SK-N-SH (cell line): ENCODE measurements around the gene NFIA. TPM values are rescaled to one million over a fixed set of nuclear protein-coding genes. Genes with fewer than 3 reads are reported as not detected.

Experiments
- CTCF ChIA-PET: fragments of 300-600, 350-600 bp; formaldehyde crosslinking; extraction: SDS; loops from one replicate; lab custom pipeline; 2021; lab: Yijun Ruan, JAX
- POLR2A ChIA-PET: fragments of 350-600 bp; sonication (Branson Sonifier 250); formaldehyde crosslinking; extraction: SDS; loops from one replicate; lab custom pipeline; 2020; ENCODE audit warnings: antibody characterized with exemption, inconsistent platforms; lab: Yijun Ruan, JAX
- DNase-seq: peaks from one replicate; pipeline ENCODE4 v3.0.0; 2012
- H2AFZ ChIP-seq: fragments of 200-600 bp; sonication (generic); 2 replicates; pipeline ENCODE4 v1.8.1; 2016; ENCODE audit warnings: antibody characterized with exemption, mild to moderate bottlenecking, low read depth
- H3F3A ChIP-seq: fragments of 200-600 bp; sonication (generic); replicated peaks from 2 replicates; pipeline ENCODE3; 2016; ENCODE audit warnings: antibody characterized with exemption, mild to moderate bottlenecking; ENCODE audit not compliant: insufficient read depth
- H3K27ac ChIP-seq, 2 experiments: fragments of 200-500 bp in 1 of 2; fragments of 200-600 bp in 1 of 2; sonication (Bioruptor generic) in 1 of 2; sonication (generic), shearing (Covaris generic) in 1 of 2; 2 replicates each; pipeline versions ENCODE4 v1.5.1 to v1.6.1; 2014 to 2016; ENCODE audit warnings: low read depth in 2 of 2, inconsistent platforms in 1 of 2, low read length in 1 of 2, mild to moderate bottlenecking in 1 of 2, mixed read lengths in 1 of 2
- H3K27me3 ChIP-seq: fragments of 200-600 bp; sonication (generic), shearing (Covaris generic); 2 replicates; pipeline ENCODE4 v1.6.1; 2016; ENCODE audit warnings: mixed run types; ENCODE audit not compliant: insufficient read depth
- H3K36me3 ChIP-seq, 2 experiments: fragments of 200-500 bp in 1 of 2; fragments of 200-600 bp in 1 of 2; sonication (Bioruptor generic) in 1 of 2; sonication (generic) in 1 of 2; replicated peaks in 1 of 2; 2 replicates each; pipeline versions ENCODE3 to v1.5.1; 2014 to 2016; ENCODE audit warnings: low read length in 1 of 2, mild to moderate bottlenecking in 1 of 2; ENCODE audit not compliant: insufficient read depth in 2 of 2, control insufficient read depth in 1 of 2
- H3K4me1 ChIP-seq, 2 experiments: fragments of 200-500 bp in 1 of 2; fragments of 200-600 bp in 1 of 2; sonication (Bioruptor generic) in 1 of 2; sonication (generic), shearing (Covaris generic) in 1 of 2; 2 replicates each; pipeline versions ENCODE4 v1.5.1 to v1.6.1; 2014 to 2016; ENCODE audit warnings: low read depth in 1 of 2, low read length in 1 of 2, mixed run types in 1 of 2; ENCODE audit not compliant: insufficient read depth in 2 of 2, control insufficient read depth in 1 of 2
- H3K4me2 ChIP-seq: fragments of 200-600 bp; sonication (generic), shearing (Covaris generic); 2 replicates; pipeline ENCODE4 v1.6.1; 2017; ENCODE audit warnings: mixed run types
- H3K4me3 ChIP-seq, 2 experiments: fragments of 200-500 bp in 1 of 2; fragments of 200-600 bp in 1 of 2; sonication (Bioruptor generic) in 1 of 2; sonication (generic), shearing (Covaris generic) in 1 of 2; 2 replicates each; pipeline versions ENCODE4 v1.5.1 to v1.8.1; 2014 to 2016; ENCODE audit warnings: low read depth in 2 of 2, inconsistent platforms in 1 of 2, low read length in 1 of 2, mild to moderate bottlenecking in 1 of 2, mixed read lengths in 1 of 2, moderate library complexity in 1 of 2
- H3K79me2 ChIP-seq: fragments of 200-600 bp; sonication (generic); 2 replicates; pipeline ENCODE4 v1.8.1; 2017; ENCODE audit warnings: mild to moderate bottlenecking; ENCODE audit not compliant: insufficient read depth
- H3K9ac ChIP-seq: fragments of 200-600 bp; sonication (generic); 2 replicates; pipeline ENCODE4 v1.6.1; 2017; ENCODE audit warnings: mixed run types
- H3K9me2 ChIP-seq: fragments of 200-600 bp; sonication (generic); 2 replicates; pipeline ENCODE4 v1.6.1; 2017; ENCODE audit warnings: mixed run types
- H3K9me3 ChIP-seq: fragments of 200-600 bp; sonication (generic); 2 replicates; pipeline ENCODE4 v1.6.1; 2017; ENCODE audit warnings: mixed run types, mild to moderate bottlenecking, moderate library complexity
- H4K20me1 ChIP-seq: fragments of 200-600 bp; sonication (generic); 2 replicates; pipeline ENCODE4 v1.6.1; 2017; ENCODE audit warnings: mild to moderate bottlenecking, mixed run types; ENCODE audit not compliant: insufficient read depth
- ELF1 ChIP-seq: IDR thresholded peaks from 2 replicates; pipeline ENCODE4 v1.4.0; 2012
- EZH2phosphoT487 ChIP-seq: fragments of 200-600 bp; sonication (generic); IDR thresholded peaks from 2 replicates; pipeline ENCODE4 v1.6.1; 2017; ENCODE audit warnings: low read depth, mixed run types, mild to moderate bottlenecking, antibody characterized with exemption, moderate library complexity, borderline replicate concordance
- NRF1 ChIP-seq: IDR thresholded peaks from 2 replicates; pipeline ENCODE4 v1.6.1; 2012; ENCODE audit warnings: low read depth, mild to moderate bottlenecking, low read length
- YY1 ChIP-seq: IDR thresholded peaks from 2 replicates; pipeline ENCODE4 v1.4.0; 2012; ENCODE audit warnings: low read depth, mild to moderate bottlenecking
- WGBS: methylation state at CpG from one replicate; pipeline ENCODE4 v1.1.6; 2017; ENCODE audit warnings: low lambda C conversion rate; 5-methylcytosine and 5-hydroxymethylcytosine counted together
- polyA plus RNA-seq, 3 experiments: library from polyadenylated mRNA; depleted of rRNA; stranded (reverse); fragments of >200 nt; gene quantifications; 2 replicates each; pipeline ENCODE4 v1.2.3, GENCODE V29; 2012
- TF ChIP-seq, protein P1 (sequence below): IDR thresholded peaks from 2 replicates; pipeline ENCODE4 v1.6.1; 2012; ENCODE audit warnings: mild to moderate bottlenecking, low read depth, low read length, moderate library complexity
- TF ChIP-seq, protein P2 (sequence below): IDR thresholded peaks from 2 replicates; pipeline ENCODE4 v1.4.0; 2012; ENCODE audit warnings: low read depth, borderline replicate concordance
- TF ChIP-seq, protein P3 (sequence below): fragments of 150-350 bp; IDR thresholded peaks from 2 replicates; pipeline ENCODE4 v1.6.1; 2016; ENCODE audit warnings: mild to moderate bottlenecking, low read depth, low read length

NFIA gene
- polyA plus RNA-seq, 1 of the 3 experiments (the other 2 are of a cell fraction), result 3.3 TPM

DNA sequence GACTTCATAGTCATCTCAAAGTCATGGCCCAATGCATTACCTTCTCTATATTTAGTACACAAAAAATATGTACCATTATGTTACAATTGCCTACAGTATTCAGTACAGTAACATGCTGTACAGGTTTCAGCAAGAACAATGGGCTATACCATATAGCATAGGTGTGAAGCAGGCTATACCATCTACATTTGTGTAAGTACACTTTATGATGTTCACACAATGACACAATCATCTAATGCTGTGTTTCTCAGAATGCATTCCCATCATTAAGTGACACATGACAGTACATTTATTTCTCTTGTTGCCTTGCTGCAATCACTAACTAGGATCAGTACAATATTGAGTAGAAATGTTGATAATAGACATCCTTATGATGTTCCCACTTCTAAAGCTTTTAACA lies 46.5 kb upstream of the NFIA start (continued):
- TF ChIP-seq, protein P1, sequence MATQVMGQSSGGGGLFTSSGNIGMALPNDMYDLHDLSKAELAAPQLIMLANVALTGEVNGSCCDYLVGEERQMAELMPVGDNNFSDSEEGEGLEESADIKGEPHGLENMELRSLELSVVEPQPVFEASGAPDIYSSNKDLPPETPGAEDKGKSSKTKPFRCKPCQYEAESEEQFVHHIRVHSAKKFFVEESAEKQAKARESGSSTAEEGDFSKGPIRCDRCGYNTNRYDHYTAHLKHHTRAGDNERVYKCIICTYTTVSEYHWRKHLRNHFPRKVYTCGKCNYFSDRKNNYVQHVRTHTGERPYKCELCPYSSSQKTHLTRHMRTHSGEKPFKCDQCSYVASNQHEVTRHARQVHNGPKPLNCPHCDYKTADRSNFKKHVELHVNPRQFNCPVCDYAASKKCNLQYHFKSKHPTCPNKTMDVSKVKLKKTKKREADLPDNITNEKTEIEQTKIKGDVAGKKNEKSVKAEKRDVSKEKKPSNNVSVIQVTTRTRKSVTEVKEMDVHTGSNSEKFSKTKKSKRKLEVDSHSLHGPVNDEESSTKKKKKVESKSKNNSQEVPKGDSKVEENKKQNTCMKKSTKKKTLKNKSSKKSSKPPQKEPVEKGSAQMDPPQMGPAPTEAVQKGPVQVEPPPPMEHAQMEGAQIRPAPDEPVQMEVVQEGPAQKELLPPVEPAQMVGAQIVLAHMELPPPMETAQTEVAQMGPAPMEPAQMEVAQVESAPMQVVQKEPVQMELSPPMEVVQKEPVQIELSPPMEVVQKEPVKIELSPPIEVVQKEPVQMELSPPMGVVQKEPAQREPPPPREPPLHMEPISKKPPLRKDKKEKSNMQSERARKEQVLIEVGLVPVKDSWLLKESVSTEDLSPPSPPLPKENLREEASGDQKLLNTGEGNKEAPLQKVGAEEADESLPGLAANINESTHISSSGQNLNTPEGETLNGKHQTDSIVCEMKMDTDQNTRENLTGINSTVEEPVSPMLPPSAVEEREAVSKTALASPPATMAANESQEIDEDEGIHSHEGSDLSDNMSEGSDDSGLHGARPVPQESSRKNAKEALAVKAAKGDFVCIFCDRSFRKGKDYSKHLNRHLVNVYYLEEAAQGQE, result no peak
- TF ChIP-seq, protein P2, sequence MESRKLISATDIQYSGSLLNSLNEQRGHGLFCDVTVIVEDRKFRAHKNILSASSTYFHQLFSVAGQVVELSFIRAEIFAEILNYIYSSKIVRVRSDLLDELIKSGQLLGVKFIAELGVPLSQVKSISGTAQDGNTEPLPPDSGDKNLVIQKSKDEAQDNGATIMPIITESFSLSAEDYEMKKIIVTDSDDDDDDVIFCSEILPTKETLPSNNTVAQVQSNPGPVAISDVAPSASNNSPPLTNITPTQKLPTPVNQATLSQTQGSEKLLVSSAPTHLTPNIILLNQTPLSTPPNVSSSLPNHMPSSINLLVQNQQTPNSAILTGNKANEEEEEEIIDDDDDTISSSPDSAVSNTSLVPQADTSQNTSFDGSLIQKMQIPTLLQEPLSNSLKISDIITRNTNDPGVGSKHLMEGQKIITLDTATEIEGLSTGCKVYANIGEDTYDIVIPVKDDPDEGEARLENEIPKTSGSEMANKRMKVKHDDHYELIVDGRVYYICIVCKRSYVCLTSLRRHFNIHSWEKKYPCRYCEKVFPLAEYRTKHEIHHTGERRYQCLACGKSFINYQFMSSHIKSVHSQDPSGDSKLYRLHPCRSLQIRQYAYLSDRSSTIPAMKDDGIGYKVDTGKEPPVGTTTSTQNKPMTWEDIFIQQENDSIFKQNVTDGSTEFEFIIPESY, result no peak
- no peak for TF ChIP-seq YY1
- TF ChIP-seq, protein P3, sequence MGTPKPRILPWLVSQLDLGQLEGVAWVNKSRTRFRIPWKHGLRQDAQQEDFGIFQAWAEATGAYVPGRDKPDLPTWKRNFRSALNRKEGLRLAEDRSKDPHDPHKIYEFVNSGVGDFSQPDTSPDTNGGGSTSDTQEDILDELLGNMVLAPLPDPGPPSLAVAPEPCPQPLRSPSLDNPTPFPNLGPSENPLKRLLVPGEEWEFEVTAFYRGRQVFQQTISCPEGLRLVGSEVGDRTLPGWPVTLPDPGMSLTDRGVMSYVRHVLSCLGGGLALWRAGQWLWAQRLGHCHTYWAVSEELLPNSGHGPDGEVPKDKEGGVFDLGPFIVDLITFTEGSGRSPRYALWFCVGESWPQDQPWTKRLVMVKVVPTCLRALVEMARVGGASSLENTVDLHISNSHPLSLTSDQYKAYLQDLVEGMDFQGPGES, result no peak

DNA sequence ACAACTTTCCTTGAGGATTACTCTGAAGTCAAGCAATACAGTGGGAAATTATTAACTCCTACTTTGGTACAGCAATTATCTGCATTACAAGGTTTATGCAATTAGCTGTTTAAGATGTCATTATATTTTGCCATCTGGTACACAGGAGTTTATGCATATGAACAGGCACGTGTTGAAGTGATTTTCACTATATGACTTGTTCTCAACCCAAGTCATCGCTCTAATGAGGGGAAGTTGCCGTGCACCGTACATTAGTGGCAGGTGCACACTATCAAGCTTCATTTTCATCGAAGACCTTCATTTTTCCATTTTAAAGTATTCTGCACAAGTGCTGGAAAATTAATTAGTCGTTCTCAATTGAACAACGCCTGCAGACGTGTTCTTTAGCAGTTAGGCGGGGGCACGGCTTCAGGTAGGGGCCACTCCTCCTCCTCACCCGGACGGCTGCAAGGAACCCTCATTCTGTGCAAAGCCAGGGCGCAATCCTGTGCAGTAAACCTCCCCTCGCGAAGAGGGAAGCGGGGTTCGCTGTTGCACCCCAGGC lies 39.8 kb upstream of the NFIA start:
- H3K79me2 ChIP-seq, result no peaks in the 10 kb centered on the region
- DNase-seq, result no peak
- ChIA-PET CTCF (interaction anchor here (0.6 to 1.8 kb wide), 7 partner anchors 64 to 773 kb away, joined by 3 to 8 read pairs (median 3); no protein-coding TSS in a partner anchor), POLR2A (no interaction called here)
- WGBS, result 75% methylated on average over 17 of the region's 17 CpGs
- peaks cover 0 to 5% of the 10 kb centered on the region in 2 experiments for H3K36me3 ChIP-seq
- peak overlapping the region in 1 of 2 experiments; percentile 46; a peak in 1 of 4 replicates for H3K4me3 ChIP-seq
- H3K4me2 ChIP-seq, result no peak overlapping the region
- H4K20me1 ChIP-seq, result no peaks in the 10 kb centered on the region
- no peak overlapping the region for H2AFZ ChIP-seq
- H3K27ac ChIP-seq, result no peak overlapping the region
- H3K9me3 ChIP-seq, result peaks cover 3% of the 10 kb centered on the region; the same call in 1 of the 2 replicates
- H3K4me1 ChIP-seq, result peaks cover 0 to 2% of the 10 kb centered on the region in 2 experiments; a peak in 1 of 4 replicates
- no peaks in the 10 kb centered on the region for H3K9me2 ChIP-seq
- H3K9ac ChIP-seq, result no peak overlapping the region
- no peaks in the 10 kb centered on the region for H3K27me3 ChIP-seq
- no peak for TF ChIP-seq ELF1
- TF ChIP-seq NRF1, result no peak
- TF ChIP-seq EZH2phosphoT487, result no peak
- H3F3A ChIP-seq, result no peaks in the 10 kb centered on the region
